ENCODE data around the gene RSPH10B.
"Not testable (repeated sequence)": the region's sequence is repeated elsewhere in the genome, so short reads cannot be mapped to it uniquely, and the experiment has no call there.

The RSPH10B gene

GRCh38 chr7:5930290-5930689, 40.2 kb downstream of the RSPH10B start:
- DNase-seq (ENCODE audit: low read depth in 2 of 2, low spot score in 1 of 2): not testable (repeated sequence)

DNA sequence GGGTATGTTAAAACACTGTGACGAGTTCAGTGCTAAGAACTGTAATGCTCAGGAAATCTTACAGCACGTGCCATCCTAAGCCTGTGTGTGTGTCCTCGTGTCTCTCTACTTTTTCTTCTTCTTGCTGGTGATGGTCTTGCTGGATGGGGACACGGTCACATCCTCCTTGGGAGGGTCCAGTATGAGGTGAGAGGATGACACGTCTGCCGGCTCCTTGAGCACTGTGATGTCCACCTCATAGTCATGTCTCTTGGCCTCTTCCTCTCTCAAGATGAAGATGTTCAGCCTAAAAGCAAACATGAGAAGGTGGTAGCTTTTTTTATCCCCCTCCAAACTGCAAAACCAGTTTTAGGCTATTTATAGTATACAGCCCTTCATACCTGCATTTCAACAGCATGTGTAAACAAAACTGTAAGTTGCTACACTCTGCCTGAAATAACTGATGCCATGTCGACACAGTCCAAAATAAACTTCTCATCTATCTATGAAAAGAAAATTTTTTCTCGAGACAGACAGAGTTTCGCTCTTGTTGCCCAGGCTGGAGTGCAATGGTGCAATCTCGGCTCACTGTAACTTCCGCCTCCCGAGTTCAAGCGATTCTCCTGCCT, 44.1 kb downstream of the RSPH10B start:
- DNase-seq (ENCODE audit: low read depth in 2 of 2, low spot score in 1 of 2): not testable (repeated sequence)

GRCh38 chr7:5924630-5925029, 45.9 kb downstream of the RSPH10B start:
- not testable (repeated sequence) for DNase-seq (ENCODE audit: low read depth in 2 of 2, low spot score in 1 of 2)

DNA sequence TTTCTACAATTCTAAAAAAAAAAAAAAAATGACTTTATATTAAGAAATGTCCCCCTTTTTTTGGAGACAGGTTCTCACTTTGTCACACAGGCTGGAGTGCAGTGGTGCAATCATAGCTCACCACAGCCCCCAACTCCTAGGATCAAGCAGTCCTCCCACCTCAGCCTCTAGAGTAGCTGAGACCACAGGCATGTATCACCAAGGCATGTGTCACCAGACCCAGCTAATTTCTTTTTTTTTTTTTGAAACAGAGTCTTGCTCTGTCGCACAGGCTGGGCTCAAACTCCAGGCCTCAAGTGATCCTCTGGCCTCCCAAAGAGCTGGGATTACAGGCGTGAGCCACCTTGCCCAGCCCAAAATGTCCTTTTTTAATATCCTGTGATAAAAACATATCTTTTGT, 46.3 kb downstream of the RSPH10B start:
- DNase-seq (ENCODE audit: low read depth in 2 of 2, low spot score in 1 of 2): not testable (repeated sequence)

GRCh38 chr7:5916529-5916928, 54.0 kb downstream of the RSPH10B start:
- DNase-seq (ENCODE audit: low read depth in 2 of 2, low spot score in 1 of 2): not testable (repeated sequence)

DNA sequence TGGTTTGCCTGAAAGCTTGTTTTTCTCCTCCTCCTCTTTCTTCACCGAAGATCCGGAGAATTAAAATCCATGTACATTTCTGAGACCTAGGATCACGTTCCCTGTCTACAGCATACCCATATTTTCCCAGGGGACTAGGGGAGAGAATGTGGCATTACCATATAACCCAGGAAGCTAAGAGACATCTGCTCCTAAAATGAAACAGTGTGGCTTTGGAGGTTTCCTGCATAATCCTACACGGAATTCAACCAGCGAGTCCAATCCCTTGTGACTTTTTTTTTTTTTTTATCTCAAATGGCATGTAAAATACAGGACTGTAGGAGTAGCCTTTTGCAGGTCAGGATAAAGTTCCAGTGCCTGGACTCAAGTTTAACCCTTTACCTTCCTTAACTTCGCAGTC, 61.7 kb downstream of the RSPH10B start:
- not testable (repeated sequence) for DNase-seq (ENCODE audit: low read depth in 2 of 2, low spot score in 1 of 2)

GRCh38 chr7:5904726-5905125, 65.8 kb downstream of the RSPH10B start:
- DNase-seq (ENCODE audit: low read depth in 2 of 2, low spot score in 1 of 2): not testable (repeated sequence)

GRCh38 chr7:5903002-5903401, 67.5 kb downstream of the RSPH10B start:
- DNase-seq (ENCODE audit: low read depth in 2 of 2, low spot score in 1 of 2): not testable (repeated sequence)

GRCh38 chr7:5898480-5899224, 71.8 kb downstream of the RSPH10B start, which contains the start of gene CCZ1:
TSS of gene CCZ1 (plus strand) at chr7:5898733. CDS start at chr7:5898800, 67 bp downstream.
- DNase-seq (ENCODE audit: low read depth in 2 of 2, low spot score in 1 of 2): peak; percentile 51 to 62

DNA sequence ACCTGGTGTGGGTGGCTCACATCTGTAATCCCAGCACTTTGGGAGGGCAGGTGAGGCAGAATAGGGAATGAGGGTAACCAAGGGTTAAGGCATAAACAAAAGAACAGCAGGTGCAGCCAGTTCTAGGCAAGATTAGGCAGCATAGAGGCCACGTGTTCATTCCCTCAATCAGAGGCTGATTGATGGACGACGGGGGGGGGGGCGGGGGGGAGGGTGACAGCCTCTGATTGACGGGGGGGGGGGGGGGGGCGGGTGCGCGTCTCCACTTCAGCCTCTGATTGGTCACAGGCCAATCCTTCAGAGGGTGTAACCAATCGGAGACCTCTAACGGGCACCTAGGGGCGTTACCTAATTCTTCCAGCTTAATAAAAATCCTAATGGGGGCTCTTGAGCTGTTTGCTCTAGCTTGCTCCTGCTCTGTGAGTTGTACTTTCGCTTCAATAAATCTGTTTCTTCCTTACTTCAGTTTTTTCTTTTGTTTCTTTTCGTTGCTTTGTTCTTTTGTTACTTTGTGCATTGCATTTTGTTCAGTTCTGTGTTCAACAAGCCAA, 73.0 kb downstream of the RSPH10B start:
- not testable (repeated sequence) for DNase-seq (ENCODE audit: low read depth in 2 of 2, low spot score in 1 of 2)

GRCh38 chr7:5892498-5892897, 78.0 kb downstream of the RSPH10B start:
- DNase-seq (ENCODE audit: low read depth in 2 of 2, low spot score in 1 of 2): no peak

GRCh38 chr7:5890244-5890643, 80.2 kb downstream of the RSPH10B start:
- not testable (repeated sequence) for DNase-seq (ENCODE audit: low read depth in 2 of 2, low spot score in 1 of 2)

DNA sequence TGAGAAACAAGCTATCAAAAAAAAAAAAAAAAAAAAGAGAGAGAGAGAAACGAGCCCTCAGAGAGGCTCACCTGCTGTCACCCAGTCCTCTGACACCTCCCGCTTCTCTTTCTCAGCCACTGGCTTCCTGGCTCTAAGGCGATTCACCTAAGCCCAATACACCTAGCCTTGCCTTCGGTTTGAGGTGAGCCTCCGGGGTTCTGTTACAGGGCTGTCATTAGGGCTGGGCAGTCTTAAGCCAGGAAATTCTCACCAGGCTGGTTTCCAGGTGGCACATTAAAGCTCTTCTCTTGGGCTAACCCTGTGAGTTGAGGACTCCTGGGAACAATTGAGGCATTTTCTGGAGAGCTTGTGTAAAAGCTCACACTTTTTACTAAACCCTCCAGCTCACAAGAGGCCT, 82.5 kb downstream of the RSPH10B start:
- not testable (repeated sequence) for DNase-seq (ENCODE audit: low read depth in 2 of 2, low spot score in 1 of 2)

DNA sequence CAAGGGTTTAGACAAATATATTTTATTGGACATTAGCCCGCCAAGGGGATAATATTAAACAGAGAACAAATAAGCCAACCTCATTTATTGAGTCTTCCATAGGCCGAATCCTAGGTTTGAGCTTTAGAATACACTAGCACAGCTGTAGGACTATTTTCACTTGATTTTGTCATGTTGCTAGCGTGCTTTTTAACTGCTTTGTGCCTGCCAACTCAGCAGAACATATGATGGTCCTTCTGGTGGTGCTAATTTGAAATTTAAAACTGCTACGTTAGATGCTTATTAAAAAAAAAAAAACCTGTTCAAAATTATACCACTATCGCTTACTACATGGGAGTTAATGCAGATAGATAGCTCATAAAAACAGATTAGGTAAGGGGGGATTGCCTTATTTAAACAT, 86.1 kb downstream of the RSPH10B start:
- not testable (repeated sequence) for DNase-seq (ENCODE audit: low read depth in 2 of 2, low spot score in 1 of 2)

DNA sequence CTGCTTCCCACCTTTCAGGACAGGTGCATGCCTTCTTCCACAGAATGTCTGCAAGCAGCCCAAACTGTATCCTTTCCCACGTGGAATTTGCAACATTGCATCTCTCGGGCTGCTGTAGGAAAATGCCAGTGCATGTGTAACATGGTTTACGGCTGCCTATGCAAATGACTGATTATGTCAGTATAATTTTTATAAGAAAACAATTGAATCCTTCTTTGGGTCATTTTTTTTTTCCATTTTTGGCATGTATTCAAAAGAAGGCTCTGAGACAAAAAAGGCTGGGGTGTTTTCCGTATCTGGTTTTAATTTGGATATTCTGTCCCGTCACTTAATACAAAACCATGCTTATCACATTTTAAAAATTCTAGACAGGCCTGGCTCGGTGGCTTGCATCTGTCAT, 90.4 kb downstream of the RSPH10B start:
- not testable (repeated sequence) for DNase-seq (ENCODE audit: low read depth in 2 of 2, low spot score in 1 of 2)

- not testable (repeated sequence) for DNase-seq (ENCODE audit: low read depth in 2 of 2, low spot score in 1 of 2)
These were observed 90.9 kb downstream of the RSPH10B start for GRCh38 chr7:5879591-5879990.

Measured in stimulated activated CD8-positive, alpha-beta memory T cell treated with anti-CD3 and anti-CD28 coated beads, Interleukin-4, amount 100 ng/mL, for 4 hours (primary cell).